Measurements from ENCODE around the gene KRT10.
A peak's percentile ranks its signal among the peaks of the same experiment; 100 is the strongest.
"Not testable (repeated sequence)": the region's sequence is repeated elsewhere in the genome, so short reads cannot be mapped to it uniquely, and the experiment has no call there.

KRT10 gene

GRCh38 chr17:40832840-40833239 lies 10.4 kb upstream of the KRT10 start:
- no peak for DNase-seq (ENCODE audit: low read depth)

- no peak for DNase-seq (ENCODE audit: low read depth)
Observed at GRCh38 chr17:40830085-40830776, 7.8 kb upstream of the KRT10 start.

- no peak for DNase-seq (ENCODE audit: low read depth)
Observed at GRCh38 chr17:40828454-40829044, 6.1 kb upstream of the KRT10 start.

GRCh38 chr17:40827746-40828453 lies 5.5 kb upstream of the KRT10 start:
- no peak for DNase-seq (ENCODE audit: low read depth)

GRCh38 chr17:40825599-40825998 lies 3.2 kb upstream of the KRT10 start:
- DNase-seq (ENCODE audit: low read depth) = no peak

GRCh38 chr17:40824015-40824832 lies 1.8 kb upstream of the KRT10 start:
- DNase-seq (ENCODE audit: low read depth) = no peak

- no peak for DNase-seq (ENCODE audit: low read depth)
Observed at GRCh38 chr17:40821536-40821935, 878 bp downstream of the KRT10 start.

- no peak for DNase-seq (ENCODE audit: low read depth)
Observed at GRCh38 chr17:40820228-40820838, 2.1 kb downstream of the KRT10 start.

GRCh38 chr17:40819528-40820125 lies 2.8 kb downstream of the KRT10 start:
- DNase-seq (ENCODE audit: low read depth) = no peak

GRCh38 chr17:40818733-40819527 lies 3.5 kb downstream of the KRT10 start:
- DNase-seq (ENCODE audit: low read depth) = peak; percentile 87

GRCh38 chr17:40818343-40818732 lies 4.1 kb downstream of the KRT10 start:
- DNase-seq (ENCODE audit: low read depth) = no peak

GRCh38 chr17:40817103-40817682 lies 5.2 kb downstream of the KRT10 start:
- no peak for DNase-seq (ENCODE audit: low read depth)

- no peak for DNase-seq (ENCODE audit: low read depth)
Observed at GRCh38 chr17:40816569-40816968, 5.8 kb downstream of the KRT10 start.

- DNase-seq (ENCODE audit: low read depth) = no peak
Observed at GRCh38 chr17:40815381-40815780, 7.0 kb downstream of the KRT10 start.

GRCh38 chr17:40814657-40815056 lies 7.8 kb downstream of the KRT10 start:
- DNase-seq (ENCODE audit: low read depth) = not testable (repeated sequence)

- DNase-seq (ENCODE audit: low read depth) = no peak
Observed at GRCh38 chr17:40813804-40814203, 8.6 kb downstream of the KRT10 start.

- no peak for DNase-seq (ENCODE audit: low read depth)
Observed at GRCh38 chr17:40812639-40813038, 9.8 kb downstream of the KRT10 start.

- no peak for DNase-seq (ENCODE audit: low read depth)
Observed at GRCh38 chr17:40810494-40810893, 11.9 kb downstream of the KRT10 start.

GRCh38 chr17:40809721-40810421 lies 12.5 kb downstream of the KRT10 start:
- no peak for DNase-seq (ENCODE audit: low read depth)

- no peak for DNase-seq (ENCODE audit: low read depth)
Observed at GRCh38 chr17:40806131-40806530, 16.3 kb downstream of the KRT10 start.
